ENCODE results near the gene TBC1D8. TPM values are rescaled to one million over a fixed set of nuclear protein-coding genes. Genes with fewer than 3 reads are reported as not detected.

Gene TBC1D8
- total and polyA plus RNA-seq, 2 of the 13 experiments (the other 11 are each of a cell fraction or from before 2014, with no cell fraction given), result 45.1 to 95.4 TPM

GRCh38 chr2:101125808-101126207 is 25.4 kb downstream of the TBC1D8 start:
- intact Hi-C loops (cut with micrococcal nuclease; ENCODE audit: unreplicated experiment), result loop anchor here (1.0 kb wide), 1 partner anchor 23 kb away; no protein-coding TSS in a partner anchor
- ATAC-seq (no peak), DNase-seq (ENCODE audit: low spot score) (no peak), FAIRE-seq (no peak)
- WGBS (ENCODE audit: low lambda C conversion rate), result 86% methylated on average over 3 of the region's 3 CpGs
- POLR2A ChIA-PET, result interaction anchor here (1.1 to 4.7 kb wide), 9 partner anchors 9 to 124 kb away, joined by 3 to 49 read pairs (median 4); partner anchors contain the start of genes RPL31 and TBC1D8
- TF ChIP-seq GATAD2A (CRISPR knock-in tag; IDR thresholded peaks at IDR 0.05) (no peak), ZNF512 (CRISPR knock-in tag; IDR thresholded peaks at IDR 0.05) (no peak), ZNF567 (CRISPR knock-in tag; IDR thresholded peaks at IDR 0.05; ENCODE audit: borderline replicate concordance) (0 out of 2 replicates have a peak, but pooled peaks have one; percentile 11), SRSF1 (optimal IDR thresholded peaks at IDR 0.05; ENCODE audit: low read depth, low read length) (no peak), NFYB (CRISPR knock-in tag; IDR thresholded peaks at IDR 0.05) (no peak)
- no peaks in the 10 kb centered on the region for H3K27me3 ChIP-seq (ENCODE audit: control insufficient read depth in 1 of 2, insufficient read depth in 2 of 2, low read length in 2 of 2)
- peaks cover 3% of the 10 kb centered on the region; the same call in 1 of the 2 replicates for H4K20me1 ChIP-seq (ENCODE audit: insufficient read depth, low read length)
- no peak overlapping the region for H2AFZ ChIP-seq (ENCODE audit: low read length)
- peak overlapping the region; percentile 50 for H3K9ac ChIP-seq (ENCODE audit: insufficient read depth, low read depth, low read length)
- H3K4me3 ChIP-seq (replicated peaks in 1 of 3; ENCODE audit: insufficient read depth in 1 of 3, low read depth in 2 of 3, low read length in 3 of 3), result no peak overlapping the region
- CTCF ChIA-PET (ENCODE audit: low intra/inter-chr PET ratio, low total read pairs), result no interaction called here
- BruUV-seq (replicated peaks), result no TSS peak
- H3K9me3 ChIP-seq (ENCODE audit: low read length), result no peaks in the 10 kb centered on the region
- H3K27ac ChIP-seq (ENCODE audit: extremely low read length, insufficient read depth, low read length), result peak overlapping the region; percentile 78
- peaks cover 95% of the 10 kb centered on the region for H3K79me2 ChIP-seq (ENCODE audit: insufficient read depth, low read length)
- in situ Hi-C loops (cut with HindIII; ENCODE audit: extremely low pct_ligation_motif_present, low pct_unique_long_range_greater_than_20kb), result no loop called here
- peaks cover 5 to 6% of the 10 kb centered on the region in 2 experiments; a peak in 4 of 5 replicates for H3K36me3 ChIP-seq (replicated peaks in 1 of 2; ENCODE audit: control insufficient read depth in 1 of 2, insufficient read depth in 2 of 2, low read length in 2 of 2)
- H3K4me1 ChIP-seq (ENCODE audit: insufficient read depth, low read length), result peaks cover 99% of the 10 kb centered on the region
- peak overlapping the region; percentile 76; the same call in 1 of the 2 replicates for H3K4me2 ChIP-seq (ENCODE audit: low read depth, low read length)

GRCh38 chr2:101125374-101125773 is 25.8 kb downstream of the TBC1D8 start:
- intact Hi-C loops (cut with micrococcal nuclease; ENCODE audit: unreplicated experiment) (loop anchor here (1.0 kb wide), 1 partner anchor 24 kb away; no protein-coding TSS in a partner anchor), in situ Hi-C loops (cut with HindIII; ENCODE audit: extremely low pct_ligation_motif_present, low pct_unique_long_range_greater_than_20kb) (no loop called here)
- Histone ChIP-seq H3K36me3 (replicated peaks in 1 of 2; ENCODE audit: control insufficient read depth in 1 of 2, insufficient read depth in 2 of 2, low read length in 2 of 2) (peaks cover 5 to 6% of the 10 kb centered on the region in 2 experiments; a peak in 4 of 5 replicates), H3K4me2 (ENCODE audit: low read depth, low read length) (peak overlapping the region; percentile 76), H3K9me3 (ENCODE audit: low read length) (no peaks in the 10 kb centered on the region), H3K4me3 (replicated peaks in 1 of 3; ENCODE audit: insufficient read depth in 1 of 3, low read depth in 2 of 3, low read length in 3 of 3) (peak overlapping the region in 2 of 3 experiments; percentile 8 to 36; a peak in 2 of 6 replicates), H2AFZ (ENCODE audit: low read length) (no peak overlapping the region), H3K9ac (ENCODE audit: insufficient read depth, low read depth, low read length) (peak overlapping the region; percentile 50), H3K27me3 (ENCODE audit: control insufficient read depth in 1 of 2, insufficient read depth in 2 of 2, low read length in 2 of 2) (no peaks in the 10 kb centered on the region), H3K27ac (ENCODE audit: extremely low read length, insufficient read depth, low read length) (peak overlapping the region; percentile 78), H3K79me2 (ENCODE audit: insufficient read depth, low read length) (peaks cover 95% of the 10 kb centered on the region), H4K20me1 (ENCODE audit: insufficient read depth, low read length) (no peaks in the 10 kb centered on the region; the same call in 1 of the 2 replicates), H3K4me1 (ENCODE audit: insufficient read depth, low read length) (peaks cover 100% of the 10 kb centered on the region)
- no TSS peak for BruUV-seq (replicated peaks)
- ChIA-PET CTCF (ENCODE audit: low intra/inter-chr PET ratio, low total read pairs) (no interaction called here), POLR2A (interaction anchor here (1.1 to 4.7 kb wide), 8 partner anchors 8 to 123 kb away, joined by 3 to 49 read pairs (median 4); partner anchors contain the start of genes RPL31 and TBC1D8)
- peak; percentile 53 for DNase-seq (ENCODE audit: low spot score)
- no peak for FAIRE-seq
- no peak; the same call in 2 of the 3 replicates for ATAC-seq
- WGBS (ENCODE audit: low lambda C conversion rate), result 28% methylated on average over 3 of the region's 3 CpGs
- TF ChIP-seq TBX2 (CRISPR knock-in tag; IDR thresholded peaks at IDR 0.05; ENCODE audit: borderline replicate concordance), result 0 out of 2 replicates have a peak, but pooled peaks have one; percentile 5
- no peak for TF ChIP-seq TGIF2 (CRISPR knock-in tag; IDR thresholded peaks at IDR 0.05)
- TF ChIP-seq CEBPB (IDR thresholded peaks at IDR 0.05; ENCODE audit: borderline replicate concordance, low read depth, low read length), result peak; percentile 41; the same call in 1 of the 2 replicates
- 0 out of 2 replicates have a peak, but pooled peaks have one; percentile 10 for TF ChIP-seq ELF4 (CRISPR knock-in tag; IDR thresholded peaks at IDR 0.05; ENCODE audit: borderline replicate concordance)
- no peak for TF ChIP-seq LCORL (IDR thresholded peaks at IDR 0.05)
- peak; percentile 5; the same call in 1 of the 2 replicates for TF ChIP-seq LCORL (CRISPR knock-in tag; IDR thresholded peaks at IDR 0.05)
- TF ChIP-seq ZNF101 (CRISPR knock-in tag; IDR thresholded peaks at IDR 0.05; ENCODE audit: borderline replicate concordance, low read depth), result no peak
- TF ChIP-seq KLF16 (CRISPR knock-in tag; IDR thresholded peaks at IDR 0.05), result peak in 1 of 2 experiments; percentile 13; a peak in 1 of 4 replicates
- TF ChIP-seq KLF11 (CRISPR knock-in tag; IDR thresholded peaks at IDR 0.05), result peak; percentile 54; the same call in 1 of the 2 replicates
- TF ChIP-seq CEBPG (CRISPR knock-in tag; IDR thresholded peaks at IDR 0.05), result 0 out of 2 replicates have a peak, but pooled peaks have one; percentile 6
- no peak for TF ChIP-seq ELK4 (CRISPR knock-in tag; IDR thresholded peaks at IDR 0.05; ENCODE audit: borderline replicate concordance)
- TF ChIP-seq NAIF1 (CRISPR knock-in tag; IDR thresholded peaks at IDR 0.05; ENCODE audit: borderline replicate concordance), result no peak

Data from HepG2 (cell line).